Measurements from ENCODE around the gene MMD2. TPM values are rescaled to one million over a fixed set of nuclear protein-coding genes. Genes with fewer than 3 reads are reported as not detected.
A peak's percentile ranks its signal among the peaks of the same experiment; 100 is the strongest.
"Not testable (repeated sequence)": the region's sequence is repeated elsewhere in the genome, so short reads cannot be mapped to it uniquely, and the experiment has no call there.

Gene MMD2
- not detected for total RNA-seq
- long read RNA-seq, donor 1 = 0 reads
- long read RNA-seq, donor 2 = 0 reads

GRCh38 chr7:4958477-4959301, at the start of gene MMD2:
Gene MMD2 (minus strand): TSS chr7:4959187. CDS start chr7:4959017, 170 bp downstream.
- DNase-seq (ENCODE audit: low spot score) = no peak
- intact Hi-C loops (cut with DNase I) = no loop called here

GRCh38 chr7:5005066-5005465, 46.1 kb upstream of the MMD2 start:
- DNase-seq (ENCODE audit: low spot score) = no peak
- intact Hi-C loops (cut with DNase I) = no loop called here

GRCh38 chr7:5001911-5002310, 42.9 kb upstream of the MMD2 start:
- intact Hi-C loops (cut with DNase I) = no loop called here
- no peak for DNase-seq (ENCODE audit: low spot score)

- DNase-seq (ENCODE audit: low spot score) = no peak
- intact Hi-C loops (cut with DNase I) = no loop called here
These were observed 42.0 kb upstream of the MMD2 start for GRCh38 chr7:5001003-5001402.

- intact Hi-C loops (cut with DNase I) = no loop called here
- no peak for DNase-seq (ENCODE audit: low spot score)
These were observed 40.5 kb upstream of the MMD2 start for GRCh38 chr7:4999369-4999950.

- intact Hi-C loops (cut with DNase I) = no loop called here
- DNase-seq (ENCODE audit: low spot score) = no peak
These were observed 39.9 kb upstream of the MMD2 start for GRCh38 chr7:4998910-4999309.

GRCh38 chr7:4998244-4998643, 39.3 kb upstream of the MMD2 start:
- DNase-seq (ENCODE audit: low spot score) = no peak
- intact Hi-C loops (cut with DNase I) = no loop called here

GRCh38 chr7:4996696-4997222, 37.8 kb upstream of the MMD2 start:
- no peak for DNase-seq (ENCODE audit: low spot score)
- intact Hi-C loops (cut with DNase I) = no loop called here

- intact Hi-C loops (cut with DNase I) = no loop called here
- no peak for DNase-seq (ENCODE audit: low spot score)
These were observed 36.5 kb upstream of the MMD2 start for GRCh38 chr7:4995429-4995969.

- intact Hi-C loops (cut with DNase I) = no loop called here
- no peak for DNase-seq (ENCODE audit: low spot score)
These were observed 34.5 kb upstream of the MMD2 start for GRCh38 chr7:4993471-4993870.

- DNase-seq (ENCODE audit: low spot score); intact Hi-C loops (cut with DNase I): not testable (repeated sequence)
These were observed 23.8 kb upstream of the MMD2 start for GRCh38 chr7:4982741-4983140.

GRCh38 chr7:4981295-4981890, 22.4 kb upstream of the MMD2 start:
- not testable (repeated sequence) for DNase-seq (ENCODE audit: low spot score)

GRCh38 chr7:4975626-4976025, 16.6 kb upstream of the MMD2 start:
- intact Hi-C loops (cut with DNase I); DNase-seq (ENCODE audit: low spot score): not testable (repeated sequence)

More at GRCh38 chr7:4981295-4981890, 22.4 kb upstream of the MMD2 start:
- intact Hi-C loops (cut with DNase I) = not testable (repeated sequence)

- intact Hi-C loops (cut with DNase I) = no loop called here
- DNase-seq (ENCODE audit: low spot score) = peak; percentile 98
These were observed 14.8 kb upstream of the MMD2 start for GRCh38 chr7:4973728-4974198.

GRCh38 chr7:4972446-4972845, 13.5 kb upstream of the MMD2 start:
- DNase-seq (ENCODE audit: low spot score); intact Hi-C loops (cut with DNase I): not testable (repeated sequence)

- DNase-seq (ENCODE audit: low spot score) = no peak
- intact Hi-C loops (cut with DNase I) = no loop called here
These were observed 6.5 kb upstream of the MMD2 start for GRCh38 chr7:4965295-4966022.

- intact Hi-C loops (cut with DNase I) = no loop called here
- no peak for DNase-seq (ENCODE audit: low spot score)
These were observed 5.5 kb upstream of the MMD2 start for GRCh38 chr7:4964506-4964905.

- intact Hi-C loops (cut with DNase I) = no loop called here
- no peak for DNase-seq (ENCODE audit: low spot score)
These were observed 4.1 kb upstream of the MMD2 start for GRCh38 chr7:4962872-4963775.
